ENCODE data around the gene UBE2H. TPM values are rescaled to one million over a fixed set of nuclear protein-coding genes. Genes with fewer than 3 reads are reported as not detected.

UBE2H gene
- total RNA-seq, 1 experiment from 2014 or later, result 115 TPM

- no peaks in the 10 kb centered on the region for H3K9me3 Mint-ChIP-seq (ENCODE audit: low read depth, unreplicated experiment)
- intact Hi-C loops (cut with micrococcal nuclease; ENCODE audit: unreplicated experiment), result no loop called here
- H3K27me3 Mint-ChIP-seq (ENCODE audit: unreplicated experiment), result no peaks in the 10 kb centered on the region
- no peak overlapping the region for H3K27ac Mint-ChIP-seq (ENCODE audit: unreplicated experiment)
- no peak for DNase-seq
- TF ChIP-seq CTCF (IDR thresholded peaks at IDR 0.05; ENCODE audit: unreplicated experiment), result no peak
- no peaks in the 10 kb centered on the region for H3K4me1 Mint-ChIP-seq (ENCODE audit: low read depth, unreplicated experiment)
- peaks cover 40% of the 10 kb centered on the region for H3K36me3 Mint-ChIP-seq (ENCODE audit: insufficient read depth, unreplicated experiment)
- no peak overlapping the region for H3K4me3 Mint-ChIP-seq (ENCODE audit: low read depth, unreplicated experiment)
- CTCF ChIA-PET, result no interaction called here
- no TSS peak for BruUV-seq (replicated peaks)
Observed at GRCh38 chr7:129933627-129934026, 19.1 kb downstream of the UBE2H start.

GRCh38 chr7:129926618-129927017 lies 26.1 kb downstream of the UBE2H start:
- Mint-ChIP-seq H3K4me3 (ENCODE audit: low read depth, unreplicated experiment) (no peak overlapping the region), H3K4me1 (ENCODE audit: low read depth, unreplicated experiment) (peaks cover 26% of the 10 kb centered on the region), H3K9me3 (ENCODE audit: low read depth, unreplicated experiment) (no peaks in the 10 kb centered on the region), H3K27me3 (ENCODE audit: unreplicated experiment) (no peaks in the 10 kb centered on the region), H3K36me3 (ENCODE audit: insufficient read depth, unreplicated experiment) (peaks cover 32% of the 10 kb centered on the region), H3K27ac (ENCODE audit: unreplicated experiment) (peak overlapping the region; percentile 19)
- CTCF ChIA-PET, result no interaction called here
- no TSS peak for BruUV-seq (replicated peaks)
- intact Hi-C loops (cut with micrococcal nuclease; ENCODE audit: unreplicated experiment), result no loop called here
- no peak for TF ChIP-seq CTCF (IDR thresholded peaks at IDR 0.05; ENCODE audit: unreplicated experiment)
- no peak for DNase-seq

GRCh38 chr7:129925416-129926002 lies 27.3 kb downstream of the UBE2H start:
- no peak for DNase-seq
- intact Hi-C loops (cut with micrococcal nuclease; ENCODE audit: unreplicated experiment), result no loop called here
- Mint-ChIP-seq H3K4me3 (ENCODE audit: low read depth, unreplicated experiment) (no peak overlapping the region), H3K27me3 (ENCODE audit: unreplicated experiment) (no peaks in the 10 kb centered on the region), H3K9me3 (ENCODE audit: low read depth, unreplicated experiment) (no peaks in the 10 kb centered on the region), H3K4me1 (ENCODE audit: low read depth, unreplicated experiment) (peaks cover 26% of the 10 kb centered on the region), H3K36me3 (ENCODE audit: insufficient read depth, unreplicated experiment) (peaks cover 32% of the 10 kb centered on the region), H3K27ac (ENCODE audit: unreplicated experiment) (no peak overlapping the region)
- CTCF ChIA-PET, result interaction anchor here (1.1 kb wide), 1 partner anchor 49 kb away, joined by 3 read pairs; no protein-coding TSS in a partner anchor
- no peak for TF ChIP-seq CTCF (IDR thresholded peaks at IDR 0.05; ENCODE audit: unreplicated experiment)
- no TSS peak for BruUV-seq (replicated peaks)

GRCh38 chr7:129924602-129925001 lies 28.2 kb downstream of the UBE2H start:
- H3K4me3 Mint-ChIP-seq (ENCODE audit: low read depth, unreplicated experiment), result no peak overlapping the region
- H3K36me3 Mint-ChIP-seq (ENCODE audit: insufficient read depth, unreplicated experiment), result peaks cover 23% of the 10 kb centered on the region
- TF ChIP-seq CTCF (IDR thresholded peaks at IDR 0.05; ENCODE audit: unreplicated experiment), result no peak
- no peak for DNase-seq
- H3K27me3 Mint-ChIP-seq (ENCODE audit: unreplicated experiment), result no peaks in the 10 kb centered on the region
- no peak overlapping the region for H3K27ac Mint-ChIP-seq (ENCODE audit: unreplicated experiment)
- BruUV-seq (replicated peaks), result no TSS peak
- H3K9me3 Mint-ChIP-seq (ENCODE audit: low read depth, unreplicated experiment), result no peaks in the 10 kb centered on the region
- CTCF ChIA-PET, result interaction anchor here (1.1 kb wide), 1 partner anchor 48 kb away, joined by 3 read pairs; no protein-coding TSS in a partner anchor
- intact Hi-C loops (cut with micrococcal nuclease; ENCODE audit: unreplicated experiment), result no loop called here
- H3K4me1 Mint-ChIP-seq (ENCODE audit: low read depth, unreplicated experiment), result peaks cover 26% of the 10 kb centered on the region
